Hepatocyte (in vitro differentiated cells): ENCODE results near the gene ITGB4. TPM values are rescaled to one million over a fixed set of nuclear protein-coding genes. Genes with fewer than 3 reads are reported as not detected.
A peak's percentile ranks its signal among the peaks of the same experiment; 100 is the strongest.

Source experiments
- DNase-seq: peaks from one replicate; pipeline ENCODE4 v3.0.0-alpha.2; 2016; ENCODE audit warnings: low spot score
- H2AFZ ChIP-seq: fragments of 200-600 bp; sonication (generic); 2 replicates; pipeline ENCODE4 v1.6.0; 2016; ENCODE audit warnings: antibody characterized with exemption, mild to moderate bottlenecking
- H3K27ac ChIP-seq: fragments of 200-600 bp; sonication (generic); 2 replicates; pipeline ENCODE4 v1.5.1; 2016; ENCODE audit warnings: mild to moderate bottlenecking
- H3K27me3 ChIP-seq: fragments of 200-600 bp; sonication (generic); 2 replicates; pipeline ENCODE4 v1.6.1; 2016
- H3K36me3 ChIP-seq: fragments of 200-600 bp; sonication (generic); replicated peaks from 2 replicates; pipeline ENCODE4 v1.5.1; 2016; ENCODE audit warnings: low read depth; ENCODE audit not compliant: insufficient read depth
- H3K4me1 ChIP-seq: fragments of 200-600 bp; sonication (generic); 2 replicates; pipeline ENCODE4 v1.5.1; 2016; ENCODE audit warnings: mild to moderate bottlenecking, moderate library complexity; ENCODE audit not compliant: insufficient read depth
- H3K4me2 ChIP-seq: fragments of 200-600 bp; sonication (generic); 2 replicates; pipeline ENCODE4 v1.6.0; 2016
- H3K4me3 ChIP-seq: fragments of 200-600 bp; sonication (generic); 2 replicates; pipeline ENCODE4 v1.5.1; 2016; ENCODE audit warnings: mild to moderate bottlenecking
- H3K79me2 ChIP-seq: fragments of 200-600 bp; sonication (generic); 2 replicates; pipeline ENCODE4 v1.6.0; 2017; ENCODE audit warnings: mild to moderate bottlenecking
- H3K9me2 ChIP-seq: fragments of 200-600 bp; sonication (generic); replicated peaks from 2 replicates; pipeline ENCODE4 v1.6.0; 2017; ENCODE audit warnings: mild to moderate bottlenecking; ENCODE audit not compliant: insufficient read depth
- H3K9me3 ChIP-seq: fragments of 200-600 bp; sonication (generic); 2 replicates; pipeline ENCODE4 v1.5.1; 2016; ENCODE audit warnings: low read depth, mild to moderate bottlenecking
- H4K20me1 ChIP-seq: fragments of 200-600 bp; sonication (generic); 2 replicates; pipeline ENCODE4 v1.6.0; 2016; ENCODE audit warnings: mild to moderate bottlenecking; ENCODE audit not compliant: insufficient read depth, poor library complexity, severe bottlenecking
- EZH2 ChIP-seq: fragments of 200-600 bp; sonication (generic); IDR thresholded peaks from 2 replicates; pipeline ENCODE4 v1.6.1; 2016; ENCODE audit warnings: antibody characterized with exemption, mild to moderate bottlenecking, borderline replicate concordance
- EZH2phosphoT487 ChIP-seq: fragments of 200-600 bp; sonication (generic); IDR thresholded peaks from one replicate; pipeline ENCODE4 v1.6.1; 2018; ENCODE audit warnings: antibody characterized with exemption, mild to moderate bottlenecking, low read depth, moderate library complexity; ENCODE audit not compliant: unreplicated experiment, severe bottlenecking
- WGBS: methylation state at CpG from one replicate; pipeline ENCODE4 v1.1.6; 2016; ENCODE audit warnings: low lambda C conversion rate; ENCODE audit errors: missing lambda C conversion rate; 5-methylcytosine and 5-hydroxymethylcytosine counted together
- polyA plus RNA-seq: library from polyadenylated mRNA; unstranded; fragments of >200 nt; fragmentation: Nextera tagmentation; extraction: Ambion mirVana; gene quantifications from 2 replicates; pipeline ENCODE4 v1.2.1, GENCODE V29; 2016
- total RNA-seq: library from RNA; depleted of rRNA; stranded (reverse); fragments of >200 nt; gene quantifications from 2 replicates; pipeline ENCODE4 v1.2.3, GENCODE V29; 2014
- TF ChIP-seq, protein P1 (sequence below): fragments of 200-600 bp; sonication (generic); IDR thresholded peaks from 2 replicates; pipeline ENCODE4 v1.5.1; 2016; ENCODE audit warnings: antibody characterized with exemption, mild to moderate bottlenecking; ENCODE audit not compliant: poor library complexity

Gene ITGB4
- total and polyA plus RNA-seq, 2 experiments from 2014 or later, result 15.7 to 23.5 TPM

DNA sequence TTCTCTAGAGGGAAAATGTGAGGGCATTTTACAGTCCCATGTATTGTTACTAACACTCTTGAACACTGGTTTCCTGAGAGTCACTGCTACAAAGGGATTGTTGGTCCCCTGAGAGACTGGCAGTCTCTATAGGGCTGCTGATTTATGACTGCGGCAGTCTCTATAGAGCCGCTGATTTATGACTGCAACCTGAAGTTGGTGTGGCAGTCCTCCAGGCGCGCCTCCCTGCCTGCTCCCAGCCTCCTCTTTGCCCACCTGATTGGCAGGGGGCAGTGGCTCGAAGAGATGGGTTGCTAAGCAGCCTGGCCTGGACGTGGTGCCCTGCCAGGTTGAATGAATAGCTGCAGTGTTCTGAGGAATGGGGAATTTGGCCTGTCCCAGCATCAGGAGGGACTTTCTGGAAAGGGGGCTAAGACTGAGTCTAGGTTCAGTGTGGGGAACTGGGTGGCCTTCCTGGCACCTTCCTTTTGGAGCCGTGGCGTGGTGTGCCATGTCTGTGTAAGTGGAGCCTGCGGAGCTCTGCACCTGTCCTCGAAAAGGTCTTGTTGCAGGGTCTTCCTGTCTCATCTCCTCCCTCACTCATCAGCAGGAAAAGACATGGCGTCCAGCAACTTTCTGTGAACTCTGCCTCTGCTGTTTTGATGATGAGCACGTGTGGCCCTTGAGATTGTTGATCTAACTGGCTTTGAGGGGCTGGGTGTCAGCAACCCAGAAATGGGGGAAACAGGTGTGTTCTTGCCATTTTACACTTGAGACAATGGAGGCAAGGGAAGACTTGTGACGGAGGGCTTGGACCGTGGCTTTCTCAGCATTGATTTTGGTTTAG lies 29.2 kb upstream of the ITGB4 start:
- Histone ChIP-seq H2AFZ (no peak overlapping the region), H3K4me2 (no peak overlapping the region), H3K27me3 (no peaks in the 10 kb centered on the region), H3K79me2 (peaks cover 49% of the 10 kb centered on the region), H3K4me3 (no peak overlapping the region), H3K36me3 (no peaks in the 10 kb centered on the region), H3K9me3 (no peaks in the 10 kb centered on the region), H3K4me1 (no peaks in the 10 kb centered on the region), H3K9me2 (no peaks in the 10 kb centered on the region), H3K27ac (no peak overlapping the region), H4K20me1 (no peaks in the 10 kb centered on the region)
- DNase-seq, result no peak
- TF ChIP-seq EZH2phosphoT487 (no peak), EZH2 (no peak)
- TF ChIP-seq, protein P1, sequence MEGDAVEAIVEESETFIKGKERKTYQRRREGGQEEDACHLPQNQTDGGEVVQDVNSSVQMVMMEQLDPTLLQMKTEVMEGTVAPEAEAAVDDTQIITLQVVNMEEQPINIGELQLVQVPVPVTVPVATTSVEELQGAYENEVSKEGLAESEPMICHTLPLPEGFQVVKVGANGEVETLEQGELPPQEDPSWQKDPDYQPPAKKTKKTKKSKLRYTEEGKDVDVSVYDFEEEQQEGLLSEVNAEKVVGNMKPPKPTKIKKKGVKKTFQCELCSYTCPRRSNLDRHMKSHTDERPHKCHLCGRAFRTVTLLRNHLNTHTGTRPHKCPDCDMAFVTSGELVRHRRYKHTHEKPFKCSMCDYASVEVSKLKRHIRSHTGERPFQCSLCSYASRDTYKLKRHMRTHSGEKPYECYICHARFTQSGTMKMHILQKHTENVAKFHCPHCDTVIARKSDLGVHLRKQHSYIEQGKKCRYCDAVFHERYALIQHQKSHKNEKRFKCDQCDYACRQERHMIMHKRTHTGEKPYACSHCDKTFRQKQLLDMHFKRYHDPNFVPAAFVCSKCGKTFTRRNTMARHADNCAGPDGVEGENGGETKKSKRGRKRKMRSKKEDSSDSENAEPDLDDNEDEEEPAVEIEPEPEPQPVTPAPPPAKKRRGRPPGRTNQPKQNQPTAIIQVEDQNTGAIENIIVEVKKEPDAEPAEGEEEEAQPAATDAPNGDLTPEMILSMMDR, result no peak
- WGBS, result 90% methylated on average over 14 of the region's 14 CpGs

DNA sequence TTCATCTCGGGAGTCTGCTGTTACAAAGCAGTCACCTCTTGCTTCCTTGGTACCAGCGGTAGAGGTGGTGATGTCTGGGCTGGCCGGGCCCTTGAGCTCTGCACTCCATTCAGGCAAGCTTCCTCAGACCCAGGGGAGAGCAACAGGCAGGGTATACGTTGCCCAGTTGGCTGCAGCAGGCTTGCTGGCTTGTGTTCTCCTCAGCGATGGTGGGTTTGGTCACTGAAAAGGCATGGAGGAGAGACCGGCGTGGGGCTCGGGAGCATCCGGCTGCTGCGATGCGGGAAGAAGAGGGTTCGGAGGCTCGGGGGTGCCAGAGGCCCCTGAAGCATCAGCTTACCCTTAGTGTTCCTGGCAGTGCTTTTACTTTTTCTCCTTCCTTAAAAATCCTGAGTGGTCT lies 28.3 kb upstream of the ITGB4 start:
- no peaks in the 10 kb centered on the region for H4K20me1 ChIP-seq
- no peaks in the 10 kb centered on the region for H3K36me3 ChIP-seq
- no peak overlapping the region for H2AFZ ChIP-seq
- H3K4me2 ChIP-seq, result no peak overlapping the region
- 91% methylated on average over 13 of the region's 13 CpGs for WGBS
- TF ChIP-seq EZH2, result no peak
- TF ChIP-seq EZH2phosphoT487, result no peak
- TF ChIP-seq, protein P1, result no peak
- no peak for DNase-seq
- no peaks in the 10 kb centered on the region for H3K9me2 ChIP-seq
- H3K27ac ChIP-seq, result peak overlapping the region; percentile 61
- no peaks in the 10 kb centered on the region for H3K9me3 ChIP-seq
- H3K4me3 ChIP-seq, result no peak overlapping the region
- peaks cover 39% of the 10 kb centered on the region for H3K79me2 ChIP-seq
- H3K27me3 ChIP-seq, result no peaks in the 10 kb centered on the region
- peaks cover 9% of the 10 kb centered on the region for H3K4me1 ChIP-seq

DNA sequence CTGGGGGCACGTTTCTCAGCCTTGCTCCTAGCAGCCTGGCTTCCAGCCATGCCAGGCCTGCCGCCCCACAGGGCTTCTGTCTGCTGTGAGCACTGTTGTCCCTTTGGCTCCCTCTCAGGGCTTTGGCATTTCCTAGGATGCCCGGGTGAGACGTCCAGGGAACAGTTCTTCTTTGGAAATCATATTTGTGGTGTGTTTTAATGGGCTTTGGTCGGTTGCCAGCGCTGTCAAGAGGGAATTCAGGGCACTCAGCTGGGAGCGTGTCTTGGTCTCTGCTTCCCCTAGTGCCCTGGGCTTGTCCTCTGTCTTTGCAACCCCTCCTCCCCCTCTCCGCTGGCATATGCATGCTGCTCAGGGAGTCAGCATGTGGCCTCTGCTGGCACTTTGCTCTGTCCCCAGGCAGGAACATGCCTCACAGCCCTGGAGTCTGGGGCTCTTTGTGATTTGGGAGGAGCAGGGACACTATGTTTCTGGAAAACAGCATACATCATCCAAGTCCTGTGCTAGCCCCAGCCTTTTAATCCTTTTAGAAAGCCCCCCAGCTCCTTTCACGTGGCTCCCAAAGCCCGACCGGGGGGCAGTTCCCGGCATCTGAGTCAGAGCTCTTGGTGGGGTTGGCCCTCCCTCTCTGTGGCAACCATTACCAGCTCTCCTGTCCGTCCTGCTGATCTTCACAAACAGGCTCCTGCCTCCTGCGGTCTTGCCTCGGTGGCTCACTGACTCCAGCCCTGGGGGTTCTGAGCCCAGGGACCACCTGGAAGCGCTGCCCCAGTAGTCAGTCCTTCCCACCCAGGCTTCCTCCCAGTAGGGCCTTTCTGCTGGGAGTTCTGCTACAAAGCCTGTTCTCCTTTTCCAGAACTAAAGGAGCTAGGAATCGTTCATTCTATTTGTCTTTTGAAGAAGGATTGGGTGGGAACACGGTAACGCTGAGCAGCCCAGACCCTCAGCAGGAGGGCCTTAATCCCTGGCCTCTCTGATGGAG lies 27.5 kb upstream of the ITGB4 start:
- no peaks in the 10 kb centered on the region for H3K27me3 ChIP-seq
- peak; percentile 57 for DNase-seq
- H3K4me3 ChIP-seq, result no peak overlapping the region
- TF ChIP-seq, protein P1, result no peak
- TF ChIP-seq EZH2 (no peak), EZH2phosphoT487 (no peak)
- no peaks in the 10 kb centered on the region for H4K20me1 ChIP-seq
- peak overlapping the region; percentile 61 for H3K27ac ChIP-seq
- 65% methylated on average over 19 of the region's 19 CpGs for WGBS
- no peaks in the 10 kb centered on the region for H3K36me3 ChIP-seq
- no peaks in the 10 kb centered on the region for H3K9me3 ChIP-seq
- H3K79me2 ChIP-seq, result peaks cover 32% of the 10 kb centered on the region
- H3K4me2 ChIP-seq, result no peak overlapping the region
- H2AFZ ChIP-seq, result no peak overlapping the region
- H3K9me2 ChIP-seq, result no peaks in the 10 kb centered on the region
- peaks cover 11% of the 10 kb centered on the region for H3K4me1 ChIP-seq
